GM12872 (cell line): ENCODE data around the gene MCF2L.

Experiments
- TF ChIP-seq, protein P1 (sequence below): IDR thresholded peaks from 3 replicates; pipeline ENCODE4 v1.5.1; 2011; ENCODE audit warnings: low read depth, mild to moderate bottlenecking, low read length, moderate library complexity; ENCODE audit not compliant: insufficient read depth

The MCF2L gene

DNA sequence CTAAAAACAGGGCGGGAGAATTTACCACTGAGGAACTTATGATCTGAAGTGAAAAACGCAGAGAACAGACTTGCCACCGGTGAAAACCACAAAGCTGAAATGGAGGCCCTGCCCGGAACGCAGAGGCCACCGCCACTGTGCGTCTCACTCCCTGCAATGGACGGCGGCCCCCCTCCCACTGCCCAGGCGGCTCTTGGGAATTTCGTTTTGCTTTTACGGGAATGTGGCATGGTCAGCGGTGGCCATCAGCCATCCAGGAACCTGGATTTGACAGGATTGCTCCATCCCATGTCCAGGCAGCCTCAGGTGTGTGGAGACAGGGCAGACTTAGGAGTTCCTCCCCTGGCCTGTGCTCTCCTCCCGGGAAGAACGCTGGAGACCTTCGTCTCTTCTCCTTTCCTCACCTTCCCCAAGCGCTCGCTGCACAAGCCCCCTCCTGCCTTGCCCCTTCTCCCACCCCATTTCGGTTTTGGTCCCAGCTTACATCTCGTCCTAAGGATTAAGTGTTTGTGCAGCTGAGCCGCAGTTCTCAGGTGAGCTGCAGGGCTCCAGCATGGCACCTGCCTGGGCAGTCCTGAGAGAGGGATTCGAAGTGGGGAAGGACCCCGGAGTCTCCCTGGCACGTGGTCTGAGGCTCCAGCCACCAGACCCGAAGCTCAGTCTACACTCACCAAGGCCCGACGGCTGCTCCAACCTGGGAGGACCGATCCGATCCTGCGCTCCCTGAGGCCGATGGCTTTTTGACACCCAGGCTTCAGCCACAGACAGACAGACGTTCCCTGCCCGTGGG, 49.9 kb downstream of the MCF2L start:
- TF ChIP-seq, protein P1, sequence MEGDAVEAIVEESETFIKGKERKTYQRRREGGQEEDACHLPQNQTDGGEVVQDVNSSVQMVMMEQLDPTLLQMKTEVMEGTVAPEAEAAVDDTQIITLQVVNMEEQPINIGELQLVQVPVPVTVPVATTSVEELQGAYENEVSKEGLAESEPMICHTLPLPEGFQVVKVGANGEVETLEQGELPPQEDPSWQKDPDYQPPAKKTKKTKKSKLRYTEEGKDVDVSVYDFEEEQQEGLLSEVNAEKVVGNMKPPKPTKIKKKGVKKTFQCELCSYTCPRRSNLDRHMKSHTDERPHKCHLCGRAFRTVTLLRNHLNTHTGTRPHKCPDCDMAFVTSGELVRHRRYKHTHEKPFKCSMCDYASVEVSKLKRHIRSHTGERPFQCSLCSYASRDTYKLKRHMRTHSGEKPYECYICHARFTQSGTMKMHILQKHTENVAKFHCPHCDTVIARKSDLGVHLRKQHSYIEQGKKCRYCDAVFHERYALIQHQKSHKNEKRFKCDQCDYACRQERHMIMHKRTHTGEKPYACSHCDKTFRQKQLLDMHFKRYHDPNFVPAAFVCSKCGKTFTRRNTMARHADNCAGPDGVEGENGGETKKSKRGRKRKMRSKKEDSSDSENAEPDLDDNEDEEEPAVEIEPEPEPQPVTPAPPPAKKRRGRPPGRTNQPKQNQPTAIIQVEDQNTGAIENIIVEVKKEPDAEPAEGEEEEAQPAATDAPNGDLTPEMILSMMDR = no peak

DNA sequence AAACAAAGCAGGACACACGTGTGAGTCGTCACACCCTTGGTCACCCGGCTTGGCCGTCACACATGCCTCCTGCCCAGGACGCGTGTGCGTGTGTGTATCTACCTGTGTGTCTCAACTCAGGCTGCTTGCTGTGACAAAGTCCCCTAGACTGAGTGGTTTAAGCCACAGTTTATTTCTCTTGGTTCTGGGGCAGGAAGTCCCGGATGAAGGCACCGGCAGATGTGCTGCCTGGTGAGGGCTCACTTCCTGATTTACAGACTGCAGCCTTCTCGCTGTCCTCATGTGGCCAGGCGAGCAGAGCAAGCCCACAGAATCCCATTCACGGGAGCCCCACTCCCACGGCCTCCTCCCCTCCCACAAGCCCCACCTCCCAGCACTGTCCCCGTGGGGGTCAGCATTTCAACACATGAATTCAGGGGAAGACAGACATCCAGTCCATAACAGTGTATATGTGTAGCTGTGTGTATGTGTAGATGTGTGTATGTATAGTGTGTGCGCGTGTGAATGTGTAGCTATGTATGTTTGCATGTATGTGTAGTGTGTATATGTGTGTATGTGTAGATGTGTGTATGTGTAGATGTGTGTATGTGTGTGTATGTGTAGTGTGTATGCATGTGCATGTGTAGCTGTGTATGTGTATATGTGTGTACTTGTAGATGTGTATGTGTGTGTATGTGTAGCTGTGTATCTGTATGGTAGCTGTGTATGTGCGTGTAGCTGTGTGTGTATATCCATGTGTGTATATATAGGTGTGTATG, 51.5 kb downstream of the MCF2L start:
- TF ChIP-seq, protein P1 = no peak

DNA sequence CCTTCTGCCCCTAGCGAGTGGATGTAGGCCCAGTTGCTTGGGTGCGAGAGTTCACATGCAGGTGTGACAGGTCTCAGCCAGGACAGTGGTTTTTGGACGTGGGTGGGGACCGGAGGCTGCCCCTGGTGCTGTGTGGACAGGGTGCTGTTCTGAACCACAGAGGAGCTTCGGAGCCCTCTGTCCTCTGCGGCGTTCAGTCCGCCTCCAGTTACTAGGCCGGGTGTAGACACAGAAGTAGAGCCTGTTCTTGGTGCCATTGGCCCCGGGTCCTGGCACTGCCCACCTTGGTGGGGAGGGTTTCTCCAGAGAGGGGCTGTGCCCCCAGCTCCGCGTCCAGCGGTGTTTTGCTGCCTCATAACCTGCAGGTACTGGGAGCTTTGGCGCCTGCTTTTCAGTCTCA, 52.4 kb downstream of the MCF2L start:
- TF ChIP-seq, protein P1 = no peak

DNA sequence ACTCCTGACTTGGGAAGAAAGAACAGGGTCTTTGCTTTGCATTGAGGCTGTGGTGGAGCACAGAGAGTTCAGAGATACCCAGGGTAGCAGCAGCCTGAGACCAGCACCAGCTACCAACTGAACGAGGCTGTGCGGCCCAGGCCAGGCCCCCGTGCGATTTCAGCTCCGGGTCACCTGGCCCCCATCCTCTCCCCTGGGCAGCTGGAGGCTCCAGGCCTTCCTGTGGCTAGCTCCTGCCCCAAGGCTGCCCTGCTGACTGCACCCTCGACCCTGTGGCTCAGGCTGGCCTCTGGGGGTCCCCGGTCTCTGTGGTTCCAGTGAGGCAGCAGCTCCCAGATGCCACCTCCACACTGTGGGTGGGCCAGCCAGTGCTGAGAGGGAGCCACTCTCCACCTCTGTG, 52.8 kb downstream of the MCF2L start:
- TF ChIP-seq, protein P1 = no peak

DNA sequence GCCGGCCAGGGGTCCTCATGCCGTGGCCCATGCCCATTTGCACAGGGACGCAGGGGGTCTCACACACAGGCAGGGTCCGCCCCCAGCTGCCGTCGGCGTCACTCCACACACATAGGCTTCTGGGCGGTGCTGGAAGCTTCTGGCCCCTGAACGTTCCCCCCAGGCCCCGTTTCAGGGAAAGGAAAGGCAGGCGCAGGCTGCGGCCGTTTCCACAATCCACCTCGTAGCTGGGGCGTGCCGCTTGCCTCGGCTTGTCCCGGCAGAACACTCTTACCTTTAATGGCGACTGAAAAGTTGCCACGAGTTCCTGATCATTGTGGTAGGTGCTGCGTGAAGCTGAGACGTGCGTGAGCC, 53.4 kb downstream of the MCF2L start:
- TF ChIP-seq, protein P1 = no peak

DNA sequence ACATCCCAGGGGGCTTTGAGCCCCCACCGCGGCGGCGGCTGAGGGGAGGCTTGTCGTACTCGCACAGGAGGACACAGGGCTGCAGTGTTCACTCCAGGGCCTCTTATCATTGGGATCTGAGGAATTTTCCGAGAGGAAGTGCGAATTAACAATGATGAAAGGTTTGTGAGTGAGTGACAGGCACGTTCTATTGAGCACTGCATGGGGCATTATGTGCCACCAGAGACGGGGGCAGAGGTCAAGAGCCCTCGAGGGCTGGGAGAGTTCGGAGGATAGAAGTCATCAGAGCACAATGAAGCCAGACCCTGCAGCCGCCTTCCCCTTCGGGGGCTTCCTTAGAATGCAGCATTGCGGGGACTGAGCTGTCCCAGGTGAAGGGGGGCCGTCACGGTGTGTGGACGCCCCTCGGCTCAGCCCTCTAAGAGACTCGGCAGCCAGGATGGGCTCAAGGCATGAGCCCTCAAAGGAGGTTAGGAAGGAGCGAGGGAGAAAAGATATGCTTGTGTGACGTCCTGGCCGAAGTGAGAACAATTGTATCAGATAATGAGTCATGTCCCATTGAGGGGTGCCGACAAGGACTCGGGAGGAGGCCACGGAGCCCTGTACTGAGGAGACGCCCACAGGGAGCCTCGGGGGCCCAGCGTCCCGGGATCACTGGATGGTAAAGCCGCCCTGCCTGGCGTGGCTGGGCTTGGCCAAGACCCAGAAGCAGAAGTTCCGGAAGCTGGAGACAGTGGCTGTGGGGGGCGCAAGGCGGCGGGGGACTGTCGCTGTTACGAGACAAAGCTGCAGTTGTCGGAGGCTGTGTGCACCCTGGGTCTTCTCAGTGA, 53.9 kb downstream of the MCF2L start:
- TF ChIP-seq, protein P1 = no peak
